ENCODE measurements around the gene KCNJ6.

- no peak for TF ChIP-seq NFYB (IDR thresholded peaks at IDR 0.05; ENCODE audit: insufficient read depth, low read depth, low read length)
- no peak for TF ChIP-seq CBFB (IDR thresholded peaks at IDR 0.05; ENCODE audit: low read depth)
- no peak for TF ChIP-seq TAF1 (IDR thresholded peaks at IDR 0.05; ENCODE audit: borderline replicate concordance, low read depth, low read length)
- no peak for TF ChIP-seq CTCF (IDR thresholded peaks at IDR 0.05 in 2 of 3, conservative IDR thresholded peaks at IDR 0.05 in 1 of 3; ENCODE audit: control insufficient read depth in 2 of 3, extremely low read depth in 1 of 3, insufficient read depth in 1 of 3, low read depth in 3 of 3, low read length in 3 of 3)
- TF ChIP-seq ATF2 (IDR thresholded peaks at IDR 0.05; ENCODE audit: low read length), result no peak
- TF ChIP-seq SUZ12 (IDR thresholded peaks at IDR 0.05; ENCODE audit: unreplicated experiment), result no peak
- TF ChIP-seq CEBPB (IDR thresholded peaks at IDR 0.05; ENCODE audit: borderline replicate concordance in 1 of 2, low read depth in 2 of 2, low read length in 2 of 2), result no peak
- TF ChIP-seq EGR1 (IDR thresholded peaks at IDR 0.05; ENCODE audit: borderline replicate concordance in 1 of 2, low read depth in 2 of 2, low read length in 2 of 2), result no peak
Measured at GRCh38 chr21:37658817-37659458, 257.3 kb downstream of the KCNJ6 start.

All from GM12878 (cell line).